Adrenal gland (tissue), 5 donors: ENCODE data around the gene ZRANB3.

Experiments used
- POLR2A ChIP-seq, 2 donors: fragments of 450-650 bp; IDR thresholded peaks; one replicate each; pipeline ENCODE4 v1.6.1; 2017; ENCODE audit warnings: antibody characterized with exemption in 2 of 2, mild to moderate bottlenecking in 2 of 2, moderate library complexity in 1 of 2
- TF ChIP-seq, protein P1 (sequence below), 6 experiments: fragments of 450-650 bp in 4 of 6; fragments of 200-600 bp in 2 of 6; sonication (generic) in 1 of 6; IDR thresholded peaks; 1 replicate in 5 of 6; 2 replicates in 1 of 6; pipeline versions ENCODE4 v1.5.1 to v1.8.0; 2016 to 2021; ENCODE audit warnings: antibody characterized with exemption in 6 of 6, mild to moderate bottlenecking in 2 of 6, moderate library complexity in 1 of 6
- donor health status: DM: no; HTN: no; CAD: no.

DNA sequence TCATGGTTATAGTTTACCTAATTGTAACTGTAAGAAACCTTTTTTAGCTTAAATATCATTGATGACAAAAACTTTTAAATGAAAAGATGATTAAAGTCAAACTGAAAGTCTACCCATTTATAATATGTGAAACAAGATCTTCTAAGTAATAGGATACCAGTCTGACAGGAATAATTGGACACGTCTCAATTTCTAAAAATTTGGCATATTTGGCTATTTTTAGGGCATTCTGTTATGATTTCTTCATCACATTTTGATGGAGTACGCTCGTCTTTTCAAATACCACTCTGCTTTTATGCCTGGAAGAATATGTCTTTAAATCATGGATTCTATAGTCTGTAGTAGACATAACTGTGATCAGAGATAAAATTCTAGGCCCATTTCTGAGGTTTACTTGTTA is 1.6 kb upstream of the ZRANB3 start:
- TF ChIP-seq, protein P1, sequence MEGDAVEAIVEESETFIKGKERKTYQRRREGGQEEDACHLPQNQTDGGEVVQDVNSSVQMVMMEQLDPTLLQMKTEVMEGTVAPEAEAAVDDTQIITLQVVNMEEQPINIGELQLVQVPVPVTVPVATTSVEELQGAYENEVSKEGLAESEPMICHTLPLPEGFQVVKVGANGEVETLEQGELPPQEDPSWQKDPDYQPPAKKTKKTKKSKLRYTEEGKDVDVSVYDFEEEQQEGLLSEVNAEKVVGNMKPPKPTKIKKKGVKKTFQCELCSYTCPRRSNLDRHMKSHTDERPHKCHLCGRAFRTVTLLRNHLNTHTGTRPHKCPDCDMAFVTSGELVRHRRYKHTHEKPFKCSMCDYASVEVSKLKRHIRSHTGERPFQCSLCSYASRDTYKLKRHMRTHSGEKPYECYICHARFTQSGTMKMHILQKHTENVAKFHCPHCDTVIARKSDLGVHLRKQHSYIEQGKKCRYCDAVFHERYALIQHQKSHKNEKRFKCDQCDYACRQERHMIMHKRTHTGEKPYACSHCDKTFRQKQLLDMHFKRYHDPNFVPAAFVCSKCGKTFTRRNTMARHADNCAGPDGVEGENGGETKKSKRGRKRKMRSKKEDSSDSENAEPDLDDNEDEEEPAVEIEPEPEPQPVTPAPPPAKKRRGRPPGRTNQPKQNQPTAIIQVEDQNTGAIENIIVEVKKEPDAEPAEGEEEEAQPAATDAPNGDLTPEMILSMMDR (IDR thresholded peaks at IDR 0.05) = no peak
- no peak for TF ChIP-seq POLR2A (IDR thresholded peaks at IDR 0.05)
